ENCODE measurements around the gene DEFB129. TPM values are rescaled to one million over a fixed set of nuclear protein-coding genes. Genes with fewer than 3 reads are reported as not detected.
"Not testable (repeated sequence)": the region's sequence is repeated elsewhere in the genome, so short reads cannot be mapped to it uniquely, and the experiment has no call there.

Gene DEFB129
- total RNA-seq, 1 donor: not detected

DNA sequence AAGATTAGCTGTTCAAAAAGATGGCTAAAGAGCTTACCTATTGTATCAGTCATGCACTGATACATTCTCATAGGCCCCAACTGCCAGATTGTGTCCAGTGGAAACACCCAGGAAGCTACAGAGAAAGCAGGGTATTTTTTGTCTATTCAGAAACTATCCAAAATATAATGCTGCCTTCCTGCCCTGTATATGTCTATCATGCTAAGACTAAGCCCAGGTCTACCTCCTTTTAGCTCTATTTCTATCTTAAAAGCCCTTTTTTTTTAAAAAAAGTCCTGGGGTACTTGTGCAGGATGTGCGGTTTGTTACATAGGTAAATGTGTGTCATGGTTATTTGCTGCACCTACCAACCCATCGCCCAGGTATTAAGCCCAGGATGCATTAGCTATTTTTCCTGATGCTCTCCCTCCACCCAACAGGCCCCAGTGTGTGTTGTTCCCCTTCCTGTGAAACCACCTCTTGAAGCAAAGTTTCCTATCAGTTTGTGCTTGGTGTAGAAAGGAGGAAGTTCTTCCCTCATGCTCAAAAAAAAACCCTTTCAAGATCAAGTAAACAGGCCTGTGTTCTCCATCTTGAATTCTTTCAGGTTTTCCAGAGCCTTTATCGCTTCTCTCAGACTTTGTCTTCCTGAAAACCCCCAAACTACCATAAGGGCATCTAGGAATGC, 514 bp downstream of the DEFB129 start:
- Histone ChIP-seq H3K4me3 (ENCODE audit: low read length) (no peak overlapping the region), H3K27me3 (ENCODE audit: insufficient read depth, low read length) (no peaks in the 10 kb centered on the region), H3K4me1 (ENCODE audit: insufficient read depth, low read length) (peaks cover 8% of the 10 kb centered on the region), H3K9me3 (ENCODE audit: low read depth, low read length) (no peaks in the 10 kb centered on the region)

DNA sequence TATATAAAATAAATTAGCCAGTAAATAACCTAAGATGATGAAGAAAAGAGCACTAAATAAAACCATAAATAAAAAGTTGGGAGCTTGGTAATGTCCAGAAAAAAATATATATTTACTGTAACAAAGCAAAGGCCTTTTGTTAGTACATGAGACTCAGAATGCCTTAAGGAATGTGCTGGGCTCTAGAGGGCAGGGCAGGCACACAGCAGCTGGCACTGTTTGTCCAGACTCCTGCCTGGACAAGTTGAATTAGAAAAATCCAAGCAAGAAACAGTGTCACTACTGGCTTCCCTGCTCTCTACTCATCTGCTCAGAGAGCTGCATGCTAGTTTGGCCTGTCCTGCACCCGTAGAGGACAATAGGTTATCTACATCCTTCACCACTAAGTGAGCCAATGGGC, 8.8 kb downstream of the DEFB129 start:
- no peaks in the 10 kb centered on the region for H3K9me3 ChIP-seq (ENCODE audit: low read depth, low read length)
- H3K4me1 ChIP-seq (ENCODE audit: insufficient read depth, low read length): peaks cover 17% of the 10 kb centered on the region
- no peaks in the 10 kb centered on the region for H3K27me3 ChIP-seq (ENCODE audit: insufficient read depth, low read length)
- no peak overlapping the region for H3K4me3 ChIP-seq (ENCODE audit: low read length)

DNA sequence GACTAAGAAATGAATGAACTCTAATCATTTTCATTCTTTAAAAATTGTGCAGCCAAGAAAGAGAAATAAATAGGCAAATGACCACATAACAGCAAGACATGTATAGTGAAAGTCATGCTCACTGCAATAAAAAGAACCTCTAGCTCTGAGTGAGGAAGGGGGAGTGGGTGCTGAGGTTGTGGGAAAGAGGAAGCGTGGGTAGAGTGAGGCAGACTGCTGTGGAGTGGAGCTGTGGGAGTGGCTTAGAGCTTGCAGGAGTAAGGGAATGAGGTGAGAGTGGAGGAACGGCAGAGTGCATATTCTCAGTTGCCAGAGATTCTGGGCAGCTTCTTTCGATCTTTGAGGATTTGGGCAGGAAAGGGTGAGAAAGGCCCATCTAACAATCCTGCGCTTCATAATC, 10.4 kb downstream of the DEFB129 start:
- H3K4me3 ChIP-seq (ENCODE audit: low read length): peak overlapping the region; percentile 26
- H3K9me3 ChIP-seq (ENCODE audit: low read depth, low read length): no peaks in the 10 kb centered on the region
- H3K27me3 ChIP-seq (ENCODE audit: insufficient read depth, low read length): peaks cover 5% of the 10 kb centered on the region
- peaks cover 17% of the 10 kb centered on the region for H3K4me1 ChIP-seq (ENCODE audit: insufficient read depth, low read length)

DNA sequence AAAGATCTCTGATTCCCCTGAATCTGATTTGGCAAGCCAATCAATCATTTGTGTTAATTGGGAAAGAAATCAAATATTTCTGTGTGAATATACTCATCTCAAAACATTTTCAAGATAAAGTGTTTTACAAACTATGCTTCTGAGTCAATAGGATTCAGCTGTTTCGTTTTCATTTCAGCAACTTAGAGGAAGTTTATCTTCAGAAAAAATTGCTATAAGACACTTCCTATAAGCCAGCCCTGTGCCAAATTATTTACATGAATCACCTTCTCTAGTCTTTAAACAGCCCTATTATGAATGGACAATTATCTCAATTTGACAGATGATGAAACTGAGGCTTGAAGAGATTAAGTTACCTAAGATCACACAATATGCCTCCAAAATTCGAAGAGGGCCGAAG, 10.9 kb downstream of the DEFB129 start:
- Histone ChIP-seq H3K27me3 (ENCODE audit: insufficient read depth, low read length) (peaks cover 5% of the 10 kb centered on the region), H3K9me3 (ENCODE audit: low read depth, low read length) (no peaks in the 10 kb centered on the region), H3K4me3 (ENCODE audit: low read length) (peak overlapping the region; percentile 26), H3K4me1 (ENCODE audit: insufficient read depth, low read length) (peaks cover 17% of the 10 kb centered on the region)

DNA sequence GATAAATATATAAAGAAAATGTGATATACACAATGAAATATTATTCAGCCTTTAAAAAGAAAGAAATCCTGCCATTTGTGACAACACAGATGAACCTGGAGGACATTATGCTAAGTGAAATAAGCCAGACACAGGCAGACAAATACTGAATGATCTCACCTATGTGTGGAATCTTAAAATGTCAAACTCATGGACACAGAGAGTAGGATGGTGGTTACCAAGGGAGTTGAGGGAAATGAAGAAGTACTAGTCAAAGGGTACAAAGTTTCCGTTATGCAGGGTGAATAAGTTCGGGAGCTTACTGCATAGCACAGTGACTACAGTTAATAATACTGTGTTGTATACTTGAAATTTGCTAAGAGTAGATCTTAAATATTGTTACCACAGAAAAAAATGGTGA, 15.8 kb downstream of the DEFB129 start:
- H3K27me3 ChIP-seq (ENCODE audit: insufficient read depth, low read length): peaks cover 5% of the 10 kb centered on the region
- H3K4me1 ChIP-seq (ENCODE audit: insufficient read depth, low read length): peaks cover 6% of the 10 kb centered on the region
- no peaks in the 10 kb centered on the region for H3K9me3 ChIP-seq (ENCODE audit: low read depth, low read length)
- H3K4me3 ChIP-seq (ENCODE audit: low read length): no peak overlapping the region

DNA sequence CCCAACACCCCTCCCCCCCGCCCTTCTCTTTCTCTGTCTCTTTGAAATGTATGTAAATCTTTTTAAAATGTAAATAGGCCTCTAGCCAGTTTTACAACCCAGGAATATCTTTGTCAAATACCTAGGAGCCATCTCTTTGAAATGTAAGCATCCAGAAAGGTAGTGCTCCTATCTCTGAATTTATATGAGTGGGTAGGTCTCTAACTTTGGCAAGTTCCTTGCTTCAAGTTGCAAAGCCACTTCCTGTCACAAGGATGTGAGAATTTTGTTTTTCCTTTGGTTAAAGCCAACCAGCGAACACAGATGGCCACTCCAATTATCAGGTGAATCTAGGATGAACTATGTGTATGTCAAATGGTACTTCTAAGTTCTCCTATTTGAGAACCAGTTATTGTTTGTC, 24.3 kb downstream of the DEFB129 start:
- Histone ChIP-seq H3K9me3 (ENCODE audit: low read depth, low read length) (no peaks in the 10 kb centered on the region), H3K4me1 (ENCODE audit: insufficient read depth, low read length) (no peaks in the 10 kb centered on the region), H3K4me3 (ENCODE audit: low read length) (no peak overlapping the region), H3K27me3 (ENCODE audit: insufficient read depth, low read length) (no peaks in the 10 kb centered on the region)

DNA sequence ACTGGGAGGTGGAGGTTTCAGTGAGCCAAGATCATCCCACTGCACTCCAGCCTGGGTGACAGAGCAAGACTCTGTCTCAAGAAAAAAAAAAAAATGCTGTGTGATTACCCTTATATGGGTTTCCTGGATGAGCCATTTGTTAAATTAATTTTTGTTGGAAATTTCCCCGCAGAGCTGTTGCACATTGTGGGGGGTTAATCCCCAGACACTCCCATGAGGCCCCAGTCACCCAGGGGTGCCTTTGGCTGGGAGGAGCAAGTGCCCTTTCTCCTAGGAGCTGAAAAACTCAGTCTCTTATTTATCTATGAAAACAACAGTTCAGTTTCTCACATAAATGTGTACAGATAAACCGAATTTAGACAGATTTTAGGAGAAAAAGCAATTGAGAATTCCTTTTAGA, 25.7 kb downstream of the DEFB129 start:
- Histone ChIP-seq H3K4me1 (ENCODE audit: insufficient read depth, low read length) (no peaks in the 10 kb centered on the region), H3K27me3 (ENCODE audit: insufficient read depth, low read length) (no peaks in the 10 kb centered on the region), H3K9me3 (ENCODE audit: low read depth, low read length) (no peaks in the 10 kb centered on the region), H3K4me3 (ENCODE audit: low read length) (no peak overlapping the region)

DNA sequence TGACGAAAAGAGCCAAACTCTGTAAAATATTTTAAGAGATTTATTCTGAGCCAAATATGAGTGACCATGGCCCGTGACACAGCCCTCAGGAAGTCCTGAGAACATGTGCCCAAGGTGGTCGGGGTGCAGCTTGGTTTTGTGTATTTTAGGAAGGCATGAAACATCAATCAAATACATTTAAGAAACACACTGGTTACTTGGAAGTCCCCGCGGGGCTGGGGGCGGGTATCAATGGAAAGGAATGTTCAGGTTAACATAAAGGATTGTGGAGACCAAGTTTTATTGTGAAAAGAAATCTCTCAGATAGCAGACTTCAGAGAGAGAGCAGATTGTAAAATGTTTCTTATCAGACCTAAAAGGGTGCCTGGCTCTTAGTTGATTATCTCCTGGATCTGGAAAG, 26.4 kb downstream of the DEFB129 start:
- H3K4me1 ChIP-seq (ENCODE audit: insufficient read depth, low read length); H3K4me3 ChIP-seq (ENCODE audit: low read length); H3K27me3 ChIP-seq (ENCODE audit: insufficient read depth, low read length); H3K9me3 ChIP-seq (ENCODE audit: low read depth, low read length): not testable (repeated sequence)

DNA sequence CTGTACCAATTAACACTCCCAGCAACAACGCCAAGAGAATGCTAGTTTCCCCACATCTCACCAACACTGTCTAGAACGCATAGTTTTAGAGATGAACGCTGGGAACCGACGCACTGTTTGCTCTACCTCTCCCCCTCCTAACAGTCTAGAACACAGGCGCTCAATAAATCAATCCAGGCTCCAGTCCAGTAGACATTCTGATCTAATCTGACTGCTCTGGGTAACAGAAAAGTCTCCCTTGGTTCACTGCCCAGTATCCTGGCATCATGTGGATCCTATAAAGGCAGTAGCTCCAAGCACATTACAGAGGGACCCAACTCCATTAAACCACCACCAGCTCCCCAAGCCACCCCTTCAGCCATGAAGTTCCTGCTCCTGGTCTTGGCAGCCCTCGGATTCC, 30.4 kb downstream of the DEFB129 start, which contains the start of gene DEFB132:
TSS of gene DEFB132 (plus strand) at position 306 of the 400 bp plus-strand sequence. CDS start at position 361, 55 bp downstream.
- H3K27me3 ChIP-seq (ENCODE audit: insufficient read depth, low read length): no peaks in the 10 kb centered on the region
- no peaks in the 10 kb centered on the region for H3K4me1 ChIP-seq (ENCODE audit: insufficient read depth, low read length)
- no peaks in the 10 kb centered on the region for H3K9me3 ChIP-seq (ENCODE audit: low read depth, low read length)
- H3K4me3 ChIP-seq (ENCODE audit: low read length): no peak within 1 kb of the TSS

DNA sequence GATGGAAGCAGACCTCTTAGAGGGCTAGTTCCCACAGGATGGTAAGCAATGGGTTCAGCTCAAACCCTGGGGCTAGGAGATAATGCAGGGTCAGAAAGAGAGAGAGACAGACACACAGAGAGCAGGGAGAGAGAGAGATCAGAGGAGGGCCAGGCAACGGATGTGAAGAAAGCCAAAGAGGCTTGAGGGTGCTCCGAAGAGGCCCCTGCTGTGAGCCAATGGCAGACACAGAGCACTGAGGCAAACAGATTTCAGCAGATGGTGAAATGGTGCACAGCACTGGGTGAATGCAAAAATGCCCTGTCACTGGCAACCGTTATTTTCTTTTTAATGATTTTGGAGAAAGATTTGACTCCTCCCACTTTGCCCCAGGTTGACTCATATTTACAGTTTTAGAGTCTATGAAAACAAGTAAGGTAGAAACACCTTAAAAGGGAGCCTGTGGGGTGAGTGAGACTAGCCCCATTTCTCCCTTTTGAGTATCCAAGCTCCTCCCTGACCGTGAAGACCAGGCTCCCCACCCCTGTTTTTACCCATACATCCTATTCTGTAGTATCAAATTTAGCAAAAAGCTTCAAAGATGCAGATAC, 31.3 kb downstream of the DEFB129 start:
- H3K9me3 ChIP-seq (ENCODE audit: low read depth, low read length): no peaks in the 10 kb centered on the region
- H3K4me1 ChIP-seq (ENCODE audit: insufficient read depth, low read length): no peaks in the 10 kb centered on the region
- no peaks in the 10 kb centered on the region for H3K27me3 ChIP-seq (ENCODE audit: insufficient read depth, low read length)
- no peak overlapping the region for H3K4me3 ChIP-seq (ENCODE audit: low read length)

DNA sequence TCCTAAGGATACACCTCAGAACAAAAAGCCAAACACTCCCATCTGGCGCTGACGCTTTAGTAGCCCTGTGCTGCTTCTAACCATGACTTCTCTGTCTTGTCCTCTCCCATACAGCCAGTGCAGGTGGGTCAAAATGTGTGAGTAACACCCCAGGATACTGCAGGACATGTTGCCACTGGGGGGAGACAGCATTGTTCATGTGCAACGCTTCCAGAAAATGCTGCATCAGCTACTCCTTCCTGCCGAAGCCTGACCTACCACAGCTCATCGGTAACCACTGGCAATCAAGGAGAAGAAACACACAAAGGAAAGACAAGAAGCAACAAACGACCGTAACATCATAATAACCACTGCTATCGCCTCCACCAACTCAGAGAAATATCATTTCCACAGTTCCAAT, 31.9 kb downstream of the DEFB129 start:
- no peaks in the 10 kb centered on the region for H3K9me3 ChIP-seq (ENCODE audit: low read depth, low read length)

DNA sequence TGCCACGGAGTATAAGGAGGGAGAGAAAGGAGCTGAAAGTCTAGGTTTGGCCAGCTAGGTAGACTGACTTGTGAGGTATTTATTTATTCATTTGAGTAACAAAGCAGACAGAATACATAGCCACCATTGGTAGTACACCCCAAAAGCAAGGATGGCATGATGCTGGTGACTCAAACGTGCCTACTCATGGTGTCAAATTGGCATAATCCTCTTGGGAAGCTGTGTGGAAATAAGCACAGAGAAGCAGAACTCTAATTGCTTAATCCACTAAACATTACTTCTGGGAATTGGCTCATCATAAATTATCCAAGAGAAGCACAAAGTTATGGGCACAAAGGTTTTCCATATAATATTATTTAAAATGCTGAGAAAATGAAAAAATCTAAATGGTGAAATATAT, 32.9 kb downstream of the DEFB129 start:
- Histone ChIP-seq H3K27me3 (ENCODE audit: insufficient read depth, low read length) (no peaks in the 10 kb centered on the region), H3K9me3 (ENCODE audit: low read depth, low read length) (no peaks in the 10 kb centered on the region), H3K4me3 (ENCODE audit: low read length) (no peak overlapping the region), H3K4me1 (ENCODE audit: insufficient read depth, low read length) (no peaks in the 10 kb centered on the region)

More for the DNA sequence above, 31.9 kb downstream of the DEFB129 start:
- Histone ChIP-seq H3K4me1 (ENCODE audit: insufficient read depth, low read length) (no peaks in the 10 kb centered on the region), H3K4me3 (ENCODE audit: low read length) (no peak overlapping the region), H3K27me3 (ENCODE audit: insufficient read depth, low read length) (no peaks in the 10 kb centered on the region)

DNA sequence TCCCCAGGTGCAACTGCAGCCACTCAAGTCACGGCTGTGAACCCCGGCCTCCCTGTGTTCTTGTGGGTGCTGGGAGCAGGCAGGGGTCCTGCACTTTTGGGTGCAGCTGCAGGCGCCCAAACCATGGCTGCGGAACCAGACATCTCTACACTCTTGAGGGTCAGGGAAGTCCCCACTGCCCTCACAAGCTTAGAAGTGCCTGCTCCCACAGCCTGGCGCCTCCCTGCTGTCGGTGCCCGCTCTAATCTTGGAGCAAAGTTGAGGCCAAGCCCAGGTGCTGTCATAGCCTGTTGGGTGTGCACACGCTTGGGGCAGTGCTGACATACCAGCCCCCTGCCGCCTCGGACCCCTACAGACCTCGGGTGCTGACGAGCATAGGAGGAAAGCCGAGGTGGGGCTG, 36.6 kb downstream of the DEFB129 start:
- Histone ChIP-seq H3K27me3 (ENCODE audit: insufficient read depth, low read length) (no peaks in the 10 kb centered on the region), H3K4me3 (ENCODE audit: low read length) (no peak overlapping the region), H3K9me3 (ENCODE audit: low read depth, low read length) (no peaks in the 10 kb centered on the region), H3K4me1 (ENCODE audit: insufficient read depth, low read length) (peaks cover 4% of the 10 kb centered on the region)

DNA sequence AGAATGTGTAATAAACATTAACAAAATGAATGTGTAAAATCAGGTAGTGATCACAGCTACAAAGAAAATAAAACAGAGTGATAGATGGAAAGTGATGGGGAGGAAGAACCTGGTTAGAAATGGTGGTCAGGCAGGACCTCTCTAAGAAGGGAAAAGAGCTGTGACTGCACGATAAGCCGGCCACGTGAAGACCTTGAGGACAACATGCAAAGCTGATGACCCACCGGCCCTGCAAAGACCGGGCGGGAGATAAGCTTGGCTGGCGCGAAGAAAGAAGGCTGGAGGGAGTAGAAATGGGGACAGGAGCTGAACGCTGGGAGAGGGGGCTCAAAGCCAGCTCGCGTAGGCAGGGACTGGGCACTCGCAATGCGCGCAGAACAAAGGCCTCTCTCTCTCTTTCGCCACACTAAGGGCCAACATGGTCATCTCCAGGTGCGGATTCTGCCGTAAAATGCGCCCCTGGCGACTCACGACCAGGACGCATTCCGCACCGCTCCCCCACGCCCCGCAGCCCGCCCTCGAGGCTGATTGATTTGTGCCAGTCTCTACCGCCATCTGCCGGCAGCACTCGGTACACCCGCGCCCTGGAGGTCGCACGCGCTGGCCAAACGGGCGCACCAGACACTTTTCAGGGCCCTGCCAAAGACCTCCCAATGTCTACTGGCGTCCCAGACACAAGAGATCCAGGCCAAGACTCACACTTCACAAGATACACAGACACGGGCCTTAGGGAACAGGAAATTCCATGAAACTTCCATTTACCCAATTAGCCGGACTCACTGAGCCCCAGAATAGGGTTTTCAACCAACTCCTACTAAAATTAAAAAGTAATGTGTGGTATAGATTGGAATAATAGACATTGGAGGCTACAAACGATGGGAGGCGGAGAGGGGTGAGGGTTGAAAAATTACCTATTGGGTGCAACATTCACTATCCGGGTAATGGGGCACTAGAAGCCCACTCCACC, 39.8 kb downstream of the DEFB129 start:
- H3K27me3 ChIP-seq (ENCODE audit: insufficient read depth, low read length): no peaks in the 10 kb centered on the region
- H3K4me3 ChIP-seq (ENCODE audit: low read length): peak overlapping the region; percentile 23
- peaks cover 4% of the 10 kb centered on the region for H3K4me1 ChIP-seq (ENCODE audit: insufficient read depth, low read length)
- no peaks in the 10 kb centered on the region for H3K9me3 ChIP-seq (ENCODE audit: low read depth, low read length)

DNA sequence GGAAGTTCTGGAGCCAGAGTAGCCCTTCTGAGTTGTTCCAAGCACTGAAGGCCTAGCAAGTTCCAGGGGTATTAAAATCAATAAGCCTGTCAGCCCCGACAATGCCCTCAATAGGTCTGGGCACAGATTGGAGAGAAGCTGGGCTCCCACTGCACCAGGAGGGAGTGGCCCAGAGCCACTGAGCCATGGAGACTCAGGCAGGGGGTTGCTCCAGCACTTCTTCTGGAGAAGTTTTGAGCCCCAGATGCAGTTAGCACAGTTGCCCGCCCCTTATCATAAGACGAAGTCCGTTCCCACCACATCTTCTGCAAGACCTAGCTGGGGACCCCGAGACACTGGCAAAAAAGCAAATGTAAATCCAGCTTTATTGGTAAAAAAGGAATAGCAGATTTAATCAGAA, 43.5 kb downstream of the DEFB129 start:
- H3K4me3 ChIP-seq (ENCODE audit: low read length): no peak overlapping the region
- H3K9me3 ChIP-seq (ENCODE audit: low read depth, low read length): no peaks in the 10 kb centered on the region
- H3K4me1 ChIP-seq (ENCODE audit: insufficient read depth, low read length): peaks cover 4% of the 10 kb centered on the region
- H3K27me3 ChIP-seq (ENCODE audit: insufficient read depth, low read length): no peaks in the 10 kb centered on the region
